NCI-H526 treated with DMSO at 0.1 percent for 48 hours (cell line): ENCODE measurements around the gene RBMX.

Experiments
- DNase-seq: peaks from one replicate; lab custom pipeline; 2025; lab: John Stamatoyannopoulos, UW

RBMX gene

DNA sequence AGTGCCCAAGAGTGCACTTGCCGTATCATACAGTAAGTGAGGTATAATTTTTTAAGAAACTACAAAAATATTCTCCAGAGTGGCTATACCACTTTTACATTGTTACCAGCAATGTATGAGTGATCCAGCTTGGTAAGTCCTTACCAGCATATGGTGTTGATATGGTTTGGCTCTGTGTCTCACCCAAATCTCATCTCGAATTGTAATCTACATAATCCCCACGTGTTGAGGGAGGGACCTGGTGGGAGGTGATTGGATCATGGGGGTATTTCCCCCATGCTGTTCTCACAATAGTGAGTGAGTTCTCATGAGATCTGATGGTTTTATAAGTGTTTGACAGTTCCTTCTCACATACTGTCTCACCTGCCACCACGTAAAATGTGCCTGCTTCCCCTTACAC, 44.8 kb downstream of the RBMX start:
- DNase-seq: no peak

- DNase-seq: no peak
Measured at GRCh38 chrX:136829413-136829812, 51.1 kb downstream of the RBMX start.

DNA sequence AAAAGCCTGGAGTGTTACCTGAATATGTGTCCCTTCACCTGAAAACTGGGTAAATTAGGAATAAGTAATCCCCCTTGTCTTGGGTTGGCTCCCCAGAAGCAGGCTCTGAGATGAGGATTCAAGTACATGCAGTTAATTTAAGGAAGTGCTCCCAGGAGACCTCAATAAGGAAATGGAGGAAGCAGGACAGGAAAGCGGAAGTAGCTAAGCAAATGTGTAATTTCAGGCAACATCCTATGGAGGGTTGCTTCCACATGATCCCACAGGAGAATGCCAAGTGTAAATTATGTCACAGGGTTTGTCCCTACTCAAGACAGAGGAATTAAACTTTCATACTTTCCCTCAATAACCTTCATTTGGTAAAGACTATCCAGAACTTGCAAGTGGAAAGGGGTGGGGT, 51.7 kb downstream of the RBMX start:
- no peak for DNase-seq

GRCh38 chrX:136827026-136827425, 53.5 kb downstream of the RBMX start:
- DNase-seq: no peak

- DNase-seq: no peak
Measured at GRCh38 chrX:136825771-136826170, 54.8 kb downstream of the RBMX start.
